Tibial artery (tissue), 4 donors: ENCODE results near the gene DESI2.

Experiments
- DNase-seq, 2 donors: peaks; one replicate each; pipeline ENCODE4 v3.0.0-alpha.2; 2019
- H3K27ac ChIP-seq, 2 donors: fragments of 200-600 bp; sonication (generic) in 1 of 2; 1 replicate in 1 of 2; 2 replicates in 1 of 2; pipeline ENCODE4 v1.5.1; 2018 to 2019; ENCODE audit warnings: mild to moderate bottlenecking in 1 of 2
- H3K27me3 ChIP-seq, 2 donors: fragments of 200-600 bp; sonication (generic) in 1 of 2; one replicate each; pipeline versions ENCODE4 v1.5.1 to v1.6.0; 2016 to 2019
- H3K36me3 ChIP-seq, 3 donors: fragments of 200-600 bp; sonication (generic) in 2 of 3; one replicate each; pipeline ENCODE4 v1.5.1; 2016 to 2019; ENCODE audit warnings: mild to moderate bottlenecking in 2 of 3
- H3K4me1 ChIP-seq, 4 donors: fragments of 200-600 bp; sonication (generic) in 2 of 4; 1 replicate in 3 of 4; 2 replicates in 1 of 4; pipeline ENCODE4 v1.5.1; 2016 to 2019
- H3K4me3 ChIP-seq, 2 donors: fragments of 200-600 bp; sonication (generic) in 1 of 2; 1 replicate in 1 of 2; 2 replicates in 1 of 2; pipeline ENCODE4 v1.5.1; 2018 to 2019; ENCODE audit warnings: mild to moderate bottlenecking in 2 of 2
- H3K9me3 ChIP-seq, 3 donors: fragments of 200-600 bp; sonication (generic) in 1 of 3; one replicate each; pipeline ENCODE4 v1.5.1; 2016 to 2019
- intact Hi-C: fragments of 100-400 bp; cut with DNase I; formaldehyde crosslinking; loops from one replicate; pipeline ENCODE4 v1.15.0; 2023; ENCODE audit warnings: low total_unique reads
- TF ChIP-seq, protein P1 (sequence below), 2 experiments: fragments of 200-600 bp in 1 of 2; fragments of 450-650 bp in 1 of 2; IDR thresholded peaks; one replicate each; pipeline ENCODE4 v1.5.1; 2017 to 2019; ENCODE audit warnings: antibody characterized with exemption in 2 of 2, mild to moderate bottlenecking in 1 of 2, moderate library complexity in 1 of 2

DESI2 gene

GRCh38 chr1:244727871-244728474 lies 75.0 kb downstream of the DESI2 start:
- no peak for DNase-seq
- TF ChIP-seq, protein P1, sequence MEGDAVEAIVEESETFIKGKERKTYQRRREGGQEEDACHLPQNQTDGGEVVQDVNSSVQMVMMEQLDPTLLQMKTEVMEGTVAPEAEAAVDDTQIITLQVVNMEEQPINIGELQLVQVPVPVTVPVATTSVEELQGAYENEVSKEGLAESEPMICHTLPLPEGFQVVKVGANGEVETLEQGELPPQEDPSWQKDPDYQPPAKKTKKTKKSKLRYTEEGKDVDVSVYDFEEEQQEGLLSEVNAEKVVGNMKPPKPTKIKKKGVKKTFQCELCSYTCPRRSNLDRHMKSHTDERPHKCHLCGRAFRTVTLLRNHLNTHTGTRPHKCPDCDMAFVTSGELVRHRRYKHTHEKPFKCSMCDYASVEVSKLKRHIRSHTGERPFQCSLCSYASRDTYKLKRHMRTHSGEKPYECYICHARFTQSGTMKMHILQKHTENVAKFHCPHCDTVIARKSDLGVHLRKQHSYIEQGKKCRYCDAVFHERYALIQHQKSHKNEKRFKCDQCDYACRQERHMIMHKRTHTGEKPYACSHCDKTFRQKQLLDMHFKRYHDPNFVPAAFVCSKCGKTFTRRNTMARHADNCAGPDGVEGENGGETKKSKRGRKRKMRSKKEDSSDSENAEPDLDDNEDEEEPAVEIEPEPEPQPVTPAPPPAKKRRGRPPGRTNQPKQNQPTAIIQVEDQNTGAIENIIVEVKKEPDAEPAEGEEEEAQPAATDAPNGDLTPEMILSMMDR (IDR thresholded peaks at IDR 0.05) = no peak
- intact Hi-C loops = no loop called here
- H3K4me3 ChIP-seq = no peak overlapping the region
- H3K27me3 ChIP-seq = no peaks in the 10 kb centered on the region
- no peaks in the 10 kb centered on the region for H3K36me3 ChIP-seq
- H3K4me1 ChIP-seq = peaks cover 0 to 10% (median 0%) of the 10 kb centered on the region in 4 donors
- H3K27ac ChIP-seq = no peak overlapping the region
- no peaks in the 10 kb centered on the region for H3K9me3 ChIP-seq

DNA sequence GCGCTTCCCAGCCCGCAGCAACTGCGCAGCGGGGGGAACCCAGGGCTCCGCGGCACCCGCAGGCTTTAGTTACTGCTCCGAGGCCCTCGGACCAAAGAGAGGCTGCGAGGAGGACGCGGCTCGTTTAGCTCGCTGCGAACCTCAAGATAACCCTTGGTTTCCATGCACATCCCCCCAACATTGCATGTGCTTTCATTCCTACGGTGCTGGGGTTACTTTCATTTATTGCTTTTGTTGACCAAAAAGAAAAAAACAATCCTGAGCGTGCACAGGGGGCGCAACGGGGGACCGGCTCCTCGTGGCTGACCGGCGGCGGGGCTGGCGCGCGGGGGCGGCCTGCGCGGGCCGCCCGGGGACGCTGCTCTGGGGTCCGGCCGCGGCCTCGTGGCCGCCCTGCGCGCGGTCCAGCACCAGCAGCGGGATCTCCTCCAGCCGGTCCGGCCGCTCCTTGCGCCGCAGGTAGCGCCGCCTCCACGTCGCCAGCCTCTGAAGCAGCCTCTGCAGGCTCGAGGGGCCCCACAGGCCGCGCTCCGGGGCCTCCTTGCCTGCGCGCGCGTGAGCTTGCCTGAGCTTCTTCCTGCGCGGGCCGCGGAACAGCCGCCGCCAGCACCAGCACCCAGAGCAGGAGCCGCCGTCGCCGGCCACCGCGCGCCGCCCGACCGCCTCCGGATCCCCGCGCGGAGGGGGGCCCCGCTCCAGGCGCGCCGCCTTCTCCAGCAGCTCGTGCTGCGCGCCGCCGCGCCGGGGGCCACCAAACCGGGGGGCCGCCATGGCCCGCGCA lies 77.4 kb downstream of the DESI2 start:
- TF ChIP-seq, protein P1 (IDR thresholded peaks at IDR 0.05) = no peak
- Histone ChIP-seq H3K4me3 (peak overlapping the region; percentile 56 to 70), H3K27ac (peak overlapping the region in 1 of 2 donors; percentile 35), H3K4me1 (peaks cover 0 to 10% (median 0%) of the 10 kb centered on the region in 4 donors), H3K36me3 (no peaks in the 10 kb centered on the region), H3K9me3 (no peaks in the 10 kb centered on the region), H3K27me3 (no peaks in the 10 kb centered on the region)
- DNase-seq = no peak
- intact Hi-C loops = no loop called here

- intact Hi-C loops = no loop called here
- TF ChIP-seq, protein P1 (IDR thresholded peaks at IDR 0.05) = no peak
- H3K27me3 ChIP-seq = no peaks in the 10 kb centered on the region
- DNase-seq = no peak
- peak overlapping the region; percentile 56 to 70 for H3K4me3 ChIP-seq
- no peaks in the 10 kb centered on the region for H3K36me3 ChIP-seq
- H3K4me1 ChIP-seq = peaks cover 0 to 10% (median 0%) of the 10 kb centered on the region in 4 donors
- H3K9me3 ChIP-seq = no peaks in the 10 kb centered on the region
- no peak overlapping the region for H3K27ac ChIP-seq
These were observed 78.1 kb downstream of the DESI2 start for GRCh38 chr1:244730934-244731434.

GRCh38 chr1:244731651-244732050 lies 78.7 kb downstream of the DESI2 start:
- Histone ChIP-seq H3K9me3 (no peaks in the 10 kb centered on the region), H3K27ac (no peak overlapping the region), H3K36me3 (no peaks in the 10 kb centered on the region), H3K4me3 (no peak overlapping the region), H3K4me1 (peaks cover 0 to 10% (median 0%) of the 10 kb centered on the region in 4 donors), H3K27me3 (no peaks in the 10 kb centered on the region)
- TF ChIP-seq, protein P1 (IDR thresholded peaks at IDR 0.05) = no peak
- intact Hi-C loops = no loop called here
- DNase-seq = no peak

GRCh38 chr1:244732851-244733450 lies 80.0 kb downstream of the DESI2 start:
- TF ChIP-seq, protein P1 (IDR thresholded peaks at IDR 0.05) = no peak
- no peaks in the 10 kb centered on the region for H3K36me3 ChIP-seq
- peaks cover 0 to 10% (median 0%) of the 10 kb centered on the region in 4 donors for H3K4me1 ChIP-seq
- H3K4me3 ChIP-seq = no peak overlapping the region
- no peaks in the 10 kb centered on the region for H3K9me3 ChIP-seq
- no peak for DNase-seq
- H3K27ac ChIP-seq = no peak overlapping the region
- intact Hi-C loops = no loop called here
- H3K27me3 ChIP-seq = no peaks in the 10 kb centered on the region
